K562 treated with DMSO at 1 percent for 12 hours (cell line): ENCODE results near the gene CCDC200. TPM values are rescaled to one million over a fixed set of nuclear protein-coding genes. Genes with fewer than 3 reads are reported as not detected.

Experiments
- total RNA-seq: library from RNA; unstranded; fragments of 300-600 nt; gene quantifications from 2 replicates; pipeline ENCODE4 v1.2.3, GENCODE V29; 2022; ENCODE audit not compliant: insufficient read depth

CCDC200 gene
- total RNA-seq = not detected in 2 replicates

DNA sequence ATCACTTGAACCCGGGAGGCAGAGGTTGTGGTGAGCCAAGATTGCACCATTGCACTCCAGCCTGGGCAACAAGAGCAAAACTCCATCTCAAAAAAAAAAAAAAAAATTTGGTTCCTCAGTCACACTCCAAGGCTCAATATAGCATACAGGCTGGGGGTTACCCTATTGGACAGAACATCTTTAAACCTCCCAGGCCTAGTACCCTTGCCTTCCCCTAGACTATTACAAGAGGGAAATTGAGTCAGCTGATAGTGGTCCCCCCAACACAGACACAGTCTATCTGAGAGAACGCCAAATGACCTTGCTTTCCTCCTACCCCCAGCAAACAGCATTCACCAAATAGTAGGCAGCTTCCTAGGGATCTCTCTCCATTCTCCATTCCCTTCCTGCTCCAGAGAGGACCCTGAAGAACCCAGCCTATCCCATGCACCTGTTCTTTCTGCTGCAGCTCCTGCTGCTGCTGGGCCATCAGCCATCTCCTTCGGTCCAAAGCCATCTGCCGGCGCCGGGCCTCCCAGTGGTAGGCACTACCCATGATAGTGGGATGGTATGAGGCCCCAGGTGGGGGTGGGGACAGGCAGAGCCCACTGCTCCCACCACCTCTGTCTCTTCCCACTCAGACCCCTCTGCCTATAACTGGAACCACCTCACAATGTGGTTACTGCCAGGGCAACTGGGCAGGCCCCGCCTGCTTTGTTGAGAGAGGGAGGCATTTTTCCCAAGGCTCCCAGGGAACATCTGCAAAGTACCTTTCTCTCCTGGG, at the start of gene CCDC200:
Gene CCDC200 (minus strand): TSS at position 604 of the 763 bp plus-strand sequence. CDS start 69 bp downstream, at position 535.

DNA sequence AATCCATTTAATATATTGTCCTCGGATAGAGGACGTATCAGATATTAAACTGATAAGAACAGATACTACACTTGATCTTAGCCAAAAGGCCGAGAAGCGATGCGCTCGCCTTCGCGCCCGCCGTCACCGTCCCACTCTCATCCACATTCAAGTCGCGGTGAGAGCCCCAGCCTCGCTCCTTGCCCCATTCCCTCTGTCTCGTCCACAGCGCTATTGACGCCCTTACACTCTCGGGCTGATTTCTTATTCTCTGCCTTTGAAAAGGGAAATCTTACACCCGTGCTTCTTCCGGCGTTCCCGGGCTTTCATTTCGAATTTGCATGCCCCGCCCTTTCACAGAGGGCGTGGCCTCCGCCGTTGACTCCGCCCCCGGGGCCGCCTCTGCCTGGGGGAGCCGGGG, 5.5 kb upstream of the CCDC200 start, which contains the start of gene RNU2-1:
Gene RNU2-1 (minus strand): TSS at position 101 of the 400 bp plus-strand sequence.

DNA sequence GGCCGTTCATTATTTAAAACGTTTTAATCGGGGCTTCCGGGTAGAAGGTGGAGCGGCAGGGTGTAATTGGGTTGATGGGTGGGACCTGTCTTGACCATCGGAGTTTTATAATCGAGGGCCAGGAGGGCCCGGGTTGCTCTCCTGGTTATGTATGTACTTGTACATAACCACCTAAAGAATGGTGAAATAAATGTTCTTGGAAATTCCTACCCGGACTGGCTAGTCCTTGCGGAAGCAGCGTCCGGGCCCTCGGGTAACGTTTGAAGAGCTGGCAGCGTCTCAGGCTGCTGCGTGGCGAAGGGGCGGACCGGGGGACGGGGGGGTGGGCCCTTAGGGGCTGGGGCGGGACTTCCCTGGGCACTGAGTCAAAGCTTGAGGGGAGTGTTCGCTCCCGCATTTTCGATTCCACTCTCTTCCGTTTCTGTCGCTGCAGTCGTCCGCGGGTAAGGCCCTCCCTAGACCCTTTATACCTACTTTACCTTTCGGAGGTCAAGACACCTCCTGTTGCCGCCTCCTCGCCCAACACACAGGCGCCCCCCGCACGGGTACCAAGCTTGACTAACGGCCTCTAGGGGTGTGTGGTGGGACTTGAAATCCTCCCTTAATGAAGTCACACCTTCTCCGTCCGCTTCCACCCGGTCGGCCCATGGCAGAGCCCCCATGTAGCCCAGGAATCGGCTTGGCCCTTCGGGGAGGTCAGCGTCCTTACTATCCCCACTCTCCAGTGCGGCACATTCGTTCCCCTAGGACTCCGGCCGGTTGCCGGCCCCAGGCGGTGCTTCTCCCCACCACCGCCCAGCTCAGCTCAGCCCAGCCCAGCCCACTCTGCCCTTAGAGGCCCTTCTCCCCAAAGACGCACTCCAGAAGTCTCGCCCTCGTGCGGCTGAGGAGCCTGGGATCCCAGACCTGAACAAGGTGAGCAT, 16.7 kb downstream of the CCDC200 start, which contains the start of gene TMEM106A:
Gene TMEM106A (plus strand): TSS at position 396 of the 923 bp plus-strand sequence. CDS start 1,167 bp downstream, outside the sequence.

Other genes with a start within 250 kb of the CCDC200 start
- gene PTGES3L, start 248.5 kb downstream of the CCDC200 start, total RNA-seq = 1.7 and 2.2 TPM in 2 replicates
- 9.1 and 17.5 TPM in 2 replicates for gene RUNDC1, start 248.1 kb downstream of the CCDC200 start, total RNA-seq
- gene RPL27, start 230.2 kb downstream of the CCDC200 start, total RNA-seq = 4,551 and 6,279 TPM in 2 replicates
- 41.3 and 45.4 TPM in 2 replicates for gene IFI35, start 221.8 kb downstream of the CCDC200 start, total RNA-seq
- gene VAT1, start 206.2 kb downstream of the CCDC200 start, total RNA-seq = 299 and 397 TPM in 2 replicates
- gene RND2, start 203.4 kb downstream of the CCDC200 start, total RNA-seq = 2.0 and 2.7 TPM in 2 replicates
- gene BRCA1, start 103.3 kb downstream of the CCDC200 start, total RNA-seq = 28.0 and 62.6 TPM in 2 replicates
- 23.5 and 72.9 TPM in 2 replicates for gene NBR1, start 57.4 kb downstream of the CCDC200 start, total RNA-seq
- 0.19 TPM in 1 of 2 replicates, not detected in the other for gene TMEM106A, start 16.7 kb downstream of the CCDC200 start, total RNA-seq
- not detected in 2 replicates for gene RNU2-1, start 5.4 kb upstream of the CCDC200 start, total RNA-seq
- 5.2 and 7.0 TPM in 2 replicates for gene ARL4D, start 170.4 kb upstream of the CCDC200 start, total RNA-seq